Melanocyte of skin (primary cell): Measurements from ENCODE around the gene WASF3. TPM values are rescaled to one million over a fixed set of nuclear protein-coding genes. Genes with fewer than 3 reads are reported as not detected.

Experiments used
- total RNA-seq, 2 donors: library from RNA; depleted of rRNA; stranded (reverse); fragments of >200 nt; gene quantifications; 2 replicates each; pipeline ENCODE4 v1.2.3, GENCODE V29; 2012

The WASF3 gene
- total RNA-seq, result 10 to 100 TPM; 12.0 to 12.3 TPM

GRCh38 chr13:26557393-26558073, at the start of gene WASF3:
Gene WASF3 (plus strand): TSS chr13:26557683. CDS start chr13:26642271, 84,588 bp downstream.

Other genes with a start within 250 kb of the WASF3 start
- gene GPR12, start 203.1 kb downstream of the WASF3 start, total RNA-seq, result not detected